Caco-2 (cell line): Measurements from ENCODE around the gene KIAA0753. TPM values are rescaled to one million over a fixed set of nuclear protein-coding genes. Genes with fewer than 3 reads are reported as not detected.

Experiments used
- BruUV-seq: library from RNA; stranded (reverse); fragments of 400-500 nt; replicated peaks from 2 replicates; lab custom pipeline; 2021; lab: Mats Ljungman, UMichigan
- CTCF ChIA-PET: fragments of 300-600 bp; sonication (Branson Sonifier 250); formaldehyde crosslinking; loops from one replicate; lab custom pipeline; 2022; ENCODE audit warnings: antibody characterized with exemption; lab: Charles Lee
- POLR2A ChIA-PET: fragments of 300-600 bp; sonication (Branson Sonifier 250); formaldehyde crosslinking; loops from one replicate; lab custom pipeline; 2022; ENCODE audit warnings: antibody characterized with exemption; lab: Charles Lee
- DNase-seq, 2 experiments: peaks; one replicate each; pipeline versions ENCODE4 v3.0.0 to v3.0.0-alpha.2; 2020 to 2022
- H3K27me3 ChIP-seq: replicated peaks from 2 replicates; pipeline ENCODE4 v1.6.0; 2011; ENCODE audit warnings: low read length; ENCODE audit not compliant: control insufficient read depth, insufficient read depth
- H3K36me3 ChIP-seq: 2 replicates; pipeline ENCODE4 v1.5.1; 2011; ENCODE audit warnings: low read length; ENCODE audit not compliant: control insufficient read depth, insufficient read depth
- H3K4me1 ChIP-seq: fragments of 250-450 bp; sonication (Bioruptor Pico); 2 replicates; pipeline ENCODE4 v1.5.1; 2020; ENCODE audit warnings: mild to moderate bottlenecking
- H3K4me3 ChIP-seq: 2 replicates; pipeline ENCODE4 v1.5.1; 2011; ENCODE audit warnings: low read depth, mild to moderate bottlenecking, control low read depth, low read length
- H3K9me3 ChIP-seq: fragments of 250-450 bp; sonication (Bioruptor Pico); 2 replicates; pipeline ENCODE4 v1.5.1; 2020; ENCODE audit warnings: mild to moderate bottlenecking, moderate library complexity
- H3K27ac Mint-ChIP-seq: one replicate; pipeline ENCODE4 v1.8.0; 2022; ENCODE audit warnings: mixed read lengths; ENCODE audit not compliant: unreplicated experiment
- H3K27me3 Mint-ChIP-seq: one replicate; pipeline ENCODE4 v1.8.0; 2022; ENCODE audit warnings: mixed read lengths; ENCODE audit not compliant: insufficient read depth, unreplicated experiment
- H3K36me3 Mint-ChIP-seq: one replicate; pipeline ENCODE4 v1.8.0; 2022; ENCODE audit warnings: mild to moderate bottlenecking, mixed read lengths; ENCODE audit not compliant: insufficient read depth, unreplicated experiment
- H3K4me1 Mint-ChIP-seq: one replicate; pipeline ENCODE4 v1.8.0; 2022; ENCODE audit warnings: low read depth, mixed read lengths; ENCODE audit not compliant: unreplicated experiment
- H3K4me3 Mint-ChIP-seq: one replicate; pipeline ENCODE4 v1.8.0; 2022; ENCODE audit warnings: mild to moderate bottlenecking, moderate library complexity, mixed read lengths; ENCODE audit not compliant: unreplicated experiment
- H3K9me3 Mint-ChIP-seq: one replicate; pipeline ENCODE4 v1.8.0; 2022; ENCODE audit warnings: mixed read lengths; ENCODE audit not compliant: unreplicated experiment
- CTCF ChIP-seq, 2 experiments: fragments of 200-600 bp in 1 of 2; IDR thresholded peaks; 1 replicate in 1 of 2; 2 replicates in 1 of 2; pipeline versions ENCODE4 v1.5.1 to v1.8.0; 2011 to 2022; ENCODE audit warnings: antibody characterized with exemption in 1 of 2, control low read depth in 1 of 2, inconsistent platforms in 1 of 2, low read depth in 1 of 2, low read length in 1 of 2, mild to moderate bottlenecking in 1 of 2, moderate library complexity in 1 of 2; ENCODE audit not compliant: insufficient read depth in 1 of 2, severe bottlenecking in 1 of 2, unreplicated experiment in 1 of 2
- intact Hi-C: fragments of 100-400 bp; cut with micrococcal nuclease; formaldehyde crosslinking; loops from one replicate; pipeline ENCODE4 v1.10.0; 2022; ENCODE audit not compliant: unreplicated experiment
- total RNA-seq: library from RNA; stranded (reverse); gene quantifications from 2 replicates; pipeline ENCODE4 v1.2.3, GENCODE V29; 2022

KIAA0753 gene
- total RNA-seq, 1 experiment from 2014 or later = 7.7 TPM

GRCh38 chr17:6558276-6558675 is 82.2 kb downstream of the KIAA0753 start:
- intact Hi-C loops = no loop called here
- Mint-ChIP-seq H3K27ac (no peak overlapping the region), H3K4me3 (no peak overlapping the region), H3K27me3 (no peaks in the 10 kb centered on the region), H3K4me1 (no peaks in the 10 kb centered on the region), H3K9me3 (no peaks in the 10 kb centered on the region), H3K36me3 (no peaks in the 10 kb centered on the region)
- H3K27me3 ChIP-seq = no peaks in the 10 kb centered on the region
- no peaks in the 10 kb centered on the region for H3K4me1 ChIP-seq
- no TSS peak for BruUV-seq
- CTCF ChIA-PET = interaction anchor here (0.8 kb wide), 1 partner anchor 85 kb away, joined by 3 read pairs; no protein-coding TSS in a partner anchor
- H3K36me3 ChIP-seq = no peaks in the 10 kb centered on the region
- TF ChIP-seq CTCF (IDR thresholded peaks at IDR 0.05; ENCODE audit: insufficient read depth in 1 of 2, low read depth in 1 of 2, low read length in 1 of 2, severe bottlenecking in 1 of 2, unreplicated experiment in 1 of 2) = no peak
- no peak for DNase-seq
- no peak overlapping the region for H3K4me3 ChIP-seq
- H3K9me3 ChIP-seq = no peaks in the 10 kb centered on the region
- POLR2A ChIA-PET = no interaction called here

- no TSS peak for BruUV-seq
- Mint-ChIP-seq H3K4me1 (no peaks in the 10 kb centered on the region), H3K9me3 (no peaks in the 10 kb centered on the region), H3K27ac (no peak overlapping the region), H3K36me3 (no peaks in the 10 kb centered on the region), H3K4me3 (peak overlapping the region; percentile 76), H3K27me3 (no peaks in the 10 kb centered on the region)
- Histone ChIP-seq H3K36me3 (no peaks in the 10 kb centered on the region), H3K4me1 (no peaks in the 10 kb centered on the region), H3K4me3 (peak overlapping the region; percentile 38), H3K9me3 (no peaks in the 10 kb centered on the region), H3K27me3 (no peaks in the 10 kb centered on the region)
- ChIA-PET POLR2A (no interaction called here), CTCF (no interaction called here)
- no peak for DNase-seq
- no peak for TF ChIP-seq CTCF (IDR thresholded peaks at IDR 0.05; ENCODE audit: insufficient read depth in 1 of 2, low read depth in 1 of 2, low read length in 1 of 2, severe bottlenecking in 1 of 2, unreplicated experiment in 1 of 2)
- intact Hi-C loops = no loop called here
Measured at GRCh38 chr17:6557040-6557438, 83.5 kb downstream of the KIAA0753 start.

- intact Hi-C loops = no loop called here
Measured at GRCh38 chr17:6556121-6557039, 84.1 kb downstream of the KIAA0753 start, which contains the start of gene PITPNM3. Gene PITPNM3 (minus strand): TSS chr17:6556555. CDS start chr17:6556406, 149 bp downstream.

More at GRCh38 chr17:6556121-6557039, 84.1 kb downstream of the KIAA0753 start, which contains the start of gene PITPNM3:
- TF ChIP-seq CTCF (IDR thresholded peaks at IDR 0.05; ENCODE audit: insufficient read depth in 1 of 2, low read depth in 1 of 2, low read length in 1 of 2, severe bottlenecking in 1 of 2, unreplicated experiment in 1 of 2) = no peak
- Histone ChIP-seq H3K9me3 (no peaks in the 10 kb centered on the region), H3K27me3 (no peaks in the 10 kb centered on the region), H3K4me3 (peak within 1 kb of the TSS; percentile 45), H3K36me3 (no peaks in the 10 kb centered on the region), H3K4me1 (no peaks in the 10 kb centered on the region)
- Mint-ChIP-seq H3K9me3 (no peaks in the 10 kb centered on the region), H3K4me1 (no peaks in the 10 kb centered on the region), H3K36me3 (no peaks in the 10 kb centered on the region), H3K4me3 (peak within 1 kb of the TSS; percentile 76), H3K27me3 (no peaks in the 10 kb centered on the region), H3K27ac (no peak within 1 kb of the TSS)
- no TSS peak for BruUV-seq
- CTCF ChIA-PET = interaction anchor here (0.9 kb wide), 1 partner anchor 83 kb away, joined by 3 read pairs; no protein-coding TSS in a partner anchor
- peak in 1 of 2 experiments; percentile 17 for DNase-seq
- POLR2A ChIA-PET = no interaction called here
